ENCODE measurements around the gene KCNQ1OT1.

Gene KCNQ1OT1

DNA sequence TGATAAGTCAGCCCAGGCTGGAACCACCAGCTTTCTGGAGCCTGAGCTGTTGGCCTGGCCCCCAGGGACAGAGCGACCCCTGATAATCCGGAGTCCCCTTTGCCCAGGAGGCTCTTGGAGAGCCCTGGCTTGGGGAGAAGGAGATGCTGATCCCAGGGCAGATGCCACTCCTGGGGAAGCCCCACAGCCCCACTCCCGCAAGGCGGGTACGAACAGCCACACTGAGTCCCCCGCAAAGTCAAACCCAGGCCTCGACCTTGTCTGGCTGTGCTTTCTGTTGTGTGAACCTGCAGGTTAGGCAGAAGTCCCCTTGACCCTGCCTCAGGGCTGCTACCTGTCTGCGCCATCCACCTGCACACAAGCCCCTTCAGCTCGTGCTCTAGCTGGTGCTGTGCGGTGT, 108.0 kb downstream of the KCNQ1OT1 start:
- DNase-seq, result no peak

DNA sequence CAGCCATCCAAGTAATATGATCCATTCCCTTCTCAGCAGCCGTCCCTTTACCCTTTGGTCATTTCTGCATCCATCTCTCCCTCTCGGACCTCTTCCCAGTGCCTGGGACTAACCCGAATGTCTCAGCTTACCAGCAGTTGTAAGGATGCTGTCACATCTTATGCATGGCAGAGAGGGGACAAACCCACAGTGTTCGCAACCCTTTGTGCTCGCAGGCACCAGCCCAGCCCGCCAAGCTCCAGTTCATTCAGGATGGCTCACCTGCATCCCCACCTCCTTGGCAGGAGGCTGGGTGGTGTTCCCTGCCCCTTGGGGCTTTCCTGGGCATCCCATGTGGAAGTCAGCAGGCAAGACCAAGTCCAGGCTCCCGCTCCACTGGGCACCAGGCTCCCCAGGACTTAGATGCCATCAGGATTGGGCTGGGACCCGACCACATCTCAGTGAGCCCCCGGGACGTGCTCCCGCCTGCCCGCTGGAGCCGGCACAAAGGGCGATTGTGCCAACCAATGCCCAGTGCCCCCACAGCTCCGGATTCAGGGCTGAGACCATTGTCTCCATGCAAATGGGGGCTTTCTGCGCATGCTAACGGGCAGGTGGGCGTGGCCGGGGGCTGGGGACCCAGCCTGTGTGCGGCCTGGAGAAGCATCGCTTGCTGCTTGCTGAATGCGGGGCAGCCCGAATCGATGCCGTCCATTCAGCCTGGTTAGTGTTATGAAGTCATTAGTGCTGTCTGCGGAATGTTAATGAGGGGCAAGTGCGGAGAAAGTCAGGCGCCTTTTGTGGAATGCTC, 108.6 kb downstream of the KCNQ1OT1 start:
- DNase-seq, result no peak

DNA sequence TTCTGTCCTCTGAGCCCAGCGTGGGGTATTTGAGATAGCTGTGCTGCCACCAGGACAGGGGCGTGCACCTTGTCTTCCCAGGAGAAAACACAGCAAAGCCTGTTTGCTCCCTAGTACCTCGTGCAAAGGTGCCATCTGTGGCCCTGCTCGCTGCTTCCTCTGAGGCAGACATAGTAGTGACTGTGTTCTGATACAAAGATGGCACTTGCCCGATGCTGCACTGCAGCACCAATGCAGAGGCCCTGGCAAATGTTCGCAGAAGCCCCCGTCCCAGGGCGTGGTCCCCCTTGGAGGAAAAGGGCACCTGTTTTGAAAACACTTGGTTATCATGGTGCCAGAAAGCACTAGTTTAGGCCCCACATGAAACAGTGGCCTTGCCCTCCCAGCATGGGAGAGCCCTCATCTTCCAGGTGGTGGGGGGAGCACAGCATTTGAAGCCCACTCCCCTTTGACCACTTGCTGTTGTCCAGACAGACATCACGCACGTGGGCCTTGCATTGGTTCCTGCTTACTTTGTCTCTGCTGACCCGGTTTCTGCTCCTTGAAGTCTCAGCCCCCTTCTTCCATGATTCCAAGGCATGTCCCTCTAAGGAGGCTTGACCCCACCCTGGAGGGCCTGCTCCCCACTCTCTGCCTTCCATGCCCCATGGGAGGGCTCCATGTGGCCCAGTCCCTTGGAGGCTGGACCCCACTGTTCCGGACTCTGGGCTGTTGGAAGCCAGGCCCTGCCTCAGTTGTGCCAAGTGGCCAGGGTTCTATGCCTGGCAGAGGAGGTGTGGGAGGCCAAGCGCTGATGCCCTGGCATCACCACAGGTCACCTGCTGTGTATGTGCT, 109.4 kb downstream of the KCNQ1OT1 start:
- DNase-seq, result no peak

DNA sequence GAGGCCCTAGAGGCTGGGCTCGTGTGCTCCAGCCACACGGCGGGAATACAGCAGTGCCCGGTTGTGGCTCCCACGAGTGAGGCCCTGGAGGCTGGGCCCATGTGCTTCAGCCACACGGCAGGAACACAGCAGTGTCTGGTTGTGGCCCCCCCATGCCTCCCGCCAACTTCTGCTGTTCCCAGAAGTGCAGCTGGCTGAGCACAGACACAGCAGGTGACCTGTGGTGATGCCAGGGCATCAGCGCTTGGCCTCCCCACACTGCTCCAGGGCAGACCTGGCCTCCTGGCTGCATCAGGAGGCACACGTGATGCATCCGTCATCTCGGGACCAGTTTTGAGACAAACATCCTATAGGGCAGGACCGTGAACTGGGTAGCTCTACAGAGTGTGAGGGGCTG, 110.3 kb downstream of the KCNQ1OT1 start:
- DNase-seq, result no peak

DNA sequence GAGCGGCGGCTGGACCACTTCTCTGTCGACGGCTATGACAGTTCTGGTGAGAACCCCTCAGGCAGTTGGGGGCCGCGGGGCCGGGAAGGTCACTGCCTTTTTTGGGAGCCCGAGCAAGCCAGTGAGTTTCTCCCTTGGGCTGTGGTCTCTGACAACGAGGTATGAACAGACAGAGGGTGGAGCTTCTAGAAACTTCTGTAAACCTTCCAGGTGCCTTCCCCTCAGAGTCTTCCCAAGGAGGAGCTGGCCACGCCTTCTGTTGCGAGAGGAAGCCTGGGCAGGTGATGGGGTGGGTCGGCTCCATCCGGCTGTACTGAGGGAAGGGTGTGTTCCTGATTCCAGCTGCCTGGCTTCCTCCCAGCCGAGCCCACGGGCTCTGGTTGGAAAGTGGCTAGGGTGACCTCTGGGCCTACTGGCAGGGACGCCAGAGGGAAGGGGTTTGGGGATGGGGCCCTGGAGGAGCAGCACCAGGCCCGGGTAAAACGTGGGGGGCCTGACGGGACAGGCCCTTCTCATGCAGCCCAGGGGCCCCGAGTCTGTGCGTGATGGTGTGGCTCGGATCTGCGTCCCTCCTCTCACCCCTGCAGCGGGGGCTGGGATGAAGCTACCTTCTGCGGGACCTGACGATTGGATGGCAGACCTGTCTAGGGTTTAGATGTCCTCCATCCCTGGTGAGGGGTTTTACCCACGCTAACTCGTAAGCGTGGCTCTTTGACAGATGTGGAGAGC, 110.8 kb downstream of the KCNQ1OT1 start:
- DNase-seq, result no peak

DNA sequence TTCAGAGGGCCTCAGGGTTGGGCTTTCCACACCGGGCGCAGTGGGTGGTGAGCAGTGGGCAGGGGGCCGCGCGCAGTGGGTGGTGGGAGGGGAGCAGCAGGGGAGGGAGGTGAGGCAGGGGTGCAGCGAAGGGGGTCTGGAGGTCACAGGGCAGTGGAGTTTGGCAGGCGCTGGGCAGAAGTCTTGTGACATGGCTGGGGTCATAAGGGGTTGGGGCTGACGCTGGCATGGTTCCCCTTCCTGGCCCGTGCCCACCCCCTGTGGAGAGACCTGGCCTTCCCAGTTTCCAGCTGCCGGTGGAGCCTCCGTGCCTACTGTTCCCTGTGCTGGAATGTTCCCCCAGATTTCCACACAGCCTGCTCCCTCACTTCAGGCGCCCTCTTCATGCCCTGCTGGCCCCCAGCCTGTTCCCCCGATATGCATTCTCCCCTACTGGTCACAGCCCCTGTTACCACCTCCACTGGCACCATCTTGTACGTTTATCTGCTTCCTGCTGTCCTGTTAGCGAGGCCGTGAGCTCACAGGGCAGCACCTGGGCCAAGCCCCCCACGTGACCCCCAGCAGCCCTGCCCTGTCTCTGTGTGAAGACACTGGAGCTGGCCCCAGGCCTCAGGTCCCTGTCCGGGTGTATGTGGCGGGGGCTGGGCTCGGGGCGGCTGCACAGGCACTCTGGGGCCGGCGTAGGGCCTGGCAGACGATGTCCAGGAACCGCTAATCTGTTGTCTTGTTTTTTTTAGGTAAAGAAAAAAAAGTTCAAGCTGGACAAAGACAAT, 111.6 kb downstream of the KCNQ1OT1 start:
- DNase-seq, result no peak

DNA sequence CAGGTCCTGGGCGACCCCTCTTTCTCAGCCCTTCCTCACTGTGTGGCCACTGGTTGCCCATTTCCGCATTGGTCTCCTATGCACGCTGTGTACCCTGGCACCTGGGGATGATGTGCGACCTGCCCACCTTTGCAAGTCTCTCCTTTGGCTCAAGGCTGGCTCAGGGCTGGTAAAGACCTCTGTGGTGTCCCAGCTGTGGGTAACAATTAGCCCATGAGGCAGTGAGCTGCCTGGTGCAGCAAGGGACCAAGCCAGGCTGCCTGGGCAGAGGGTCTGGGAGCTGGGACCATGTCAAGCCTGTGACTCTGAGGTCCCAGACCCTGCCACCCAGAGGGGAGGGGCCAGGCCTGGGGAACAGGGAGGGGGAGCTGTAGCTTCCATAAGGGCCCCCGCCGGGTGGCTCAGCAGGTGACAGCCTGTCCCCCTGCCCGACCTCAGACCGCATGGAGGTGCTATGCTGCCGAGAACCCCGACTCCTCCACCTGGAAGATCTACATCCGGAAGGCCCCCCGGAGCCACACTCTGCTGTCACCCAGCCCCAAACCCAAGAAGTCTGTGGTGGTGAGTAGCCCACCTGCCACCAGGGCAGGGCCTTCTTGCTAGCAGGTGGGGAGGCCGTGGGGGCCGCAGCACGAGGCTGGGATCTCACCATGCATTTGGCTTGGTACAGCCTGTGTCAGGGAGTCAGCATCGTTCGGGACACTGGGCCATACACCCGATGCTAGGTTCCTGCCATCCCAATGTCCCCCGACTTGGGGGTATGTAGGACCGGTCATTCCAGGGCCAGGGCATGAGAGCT, 112.5 kb downstream of the KCNQ1OT1 start:
- no peak for DNase-seq

DNA sequence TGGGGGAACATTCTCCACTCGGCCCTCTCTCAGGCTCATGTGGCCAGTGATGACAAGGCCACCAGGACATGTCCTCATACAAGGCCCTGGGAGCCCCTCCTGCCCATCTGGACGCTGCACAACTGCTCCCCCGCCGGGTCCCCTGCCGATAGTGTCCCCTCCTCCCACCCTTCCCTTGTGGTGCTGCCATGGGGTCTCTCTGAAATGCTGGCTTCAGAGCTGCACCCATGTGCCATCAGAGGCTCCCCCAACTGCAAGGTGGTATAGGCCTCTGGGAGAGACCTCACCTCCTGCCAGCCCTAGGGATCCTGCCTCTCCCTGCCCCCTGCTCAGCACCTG, 113.0 kb downstream of the KCNQ1OT1 start:
- DNase-seq, result no peak

DNA sequence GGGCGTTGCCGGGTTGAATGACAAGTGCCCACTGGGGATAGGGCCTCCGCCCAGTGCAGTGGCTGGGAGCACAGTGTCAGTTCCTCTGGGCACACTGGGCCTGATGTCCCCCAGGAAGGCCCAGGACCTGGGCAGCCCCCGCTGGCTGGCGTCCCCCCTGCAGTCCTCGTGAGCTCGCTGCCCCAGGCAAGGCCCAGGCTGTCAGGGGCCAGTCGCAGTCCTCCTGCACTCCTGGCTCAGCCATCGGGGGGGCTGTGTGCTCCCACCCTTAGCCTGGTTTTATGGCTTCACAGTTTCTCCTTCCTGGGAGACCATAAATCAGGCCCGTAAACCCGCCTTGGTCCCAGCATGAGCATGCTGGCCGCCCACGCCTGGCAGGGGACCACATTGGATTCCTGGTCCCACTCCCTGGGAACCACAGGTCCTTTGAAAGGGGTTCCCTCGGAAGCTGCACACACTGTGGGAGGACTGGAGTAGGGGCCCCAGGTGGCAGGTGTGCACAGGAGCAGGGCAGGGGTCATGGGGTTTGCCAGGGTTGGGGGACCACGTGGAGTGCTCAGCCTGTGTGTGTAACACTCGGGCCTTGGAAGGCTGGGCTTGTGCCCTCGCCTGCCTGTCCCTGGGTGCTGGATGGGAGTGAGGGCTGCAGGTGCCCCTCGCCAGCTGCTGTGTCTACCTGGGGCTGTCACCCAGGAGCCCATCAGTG, 113.6 kb downstream of the KCNQ1OT1 start:
- no peak for DNase-seq

DNA sequence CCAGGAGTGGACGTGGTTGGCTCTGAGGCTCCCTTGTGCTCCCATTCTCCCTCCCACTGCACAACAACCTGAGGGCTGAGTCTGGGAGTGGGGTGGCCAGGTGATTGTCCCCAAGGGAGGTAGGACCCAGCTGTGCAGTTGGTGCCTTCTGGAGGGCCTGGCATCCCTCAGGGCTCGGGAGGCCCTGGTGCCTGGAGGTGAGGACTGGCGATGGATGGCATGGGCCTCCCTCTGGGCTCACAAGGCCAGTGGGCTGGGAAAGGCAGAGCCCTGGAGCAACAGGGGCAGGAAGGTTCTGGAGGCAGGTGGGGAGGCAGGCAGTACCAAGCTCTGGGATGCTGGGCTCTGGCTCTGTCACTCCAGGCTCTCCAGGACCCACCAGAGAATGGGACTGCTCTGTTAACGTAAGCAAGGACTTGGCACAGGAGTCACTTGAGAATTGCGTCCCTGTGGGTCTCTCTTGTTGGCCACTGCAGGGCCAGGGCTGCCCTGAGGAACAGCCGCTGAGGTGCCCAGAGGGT, 114.2 kb downstream of the KCNQ1OT1 start:
- DNase-seq, result no peak

DNA sequence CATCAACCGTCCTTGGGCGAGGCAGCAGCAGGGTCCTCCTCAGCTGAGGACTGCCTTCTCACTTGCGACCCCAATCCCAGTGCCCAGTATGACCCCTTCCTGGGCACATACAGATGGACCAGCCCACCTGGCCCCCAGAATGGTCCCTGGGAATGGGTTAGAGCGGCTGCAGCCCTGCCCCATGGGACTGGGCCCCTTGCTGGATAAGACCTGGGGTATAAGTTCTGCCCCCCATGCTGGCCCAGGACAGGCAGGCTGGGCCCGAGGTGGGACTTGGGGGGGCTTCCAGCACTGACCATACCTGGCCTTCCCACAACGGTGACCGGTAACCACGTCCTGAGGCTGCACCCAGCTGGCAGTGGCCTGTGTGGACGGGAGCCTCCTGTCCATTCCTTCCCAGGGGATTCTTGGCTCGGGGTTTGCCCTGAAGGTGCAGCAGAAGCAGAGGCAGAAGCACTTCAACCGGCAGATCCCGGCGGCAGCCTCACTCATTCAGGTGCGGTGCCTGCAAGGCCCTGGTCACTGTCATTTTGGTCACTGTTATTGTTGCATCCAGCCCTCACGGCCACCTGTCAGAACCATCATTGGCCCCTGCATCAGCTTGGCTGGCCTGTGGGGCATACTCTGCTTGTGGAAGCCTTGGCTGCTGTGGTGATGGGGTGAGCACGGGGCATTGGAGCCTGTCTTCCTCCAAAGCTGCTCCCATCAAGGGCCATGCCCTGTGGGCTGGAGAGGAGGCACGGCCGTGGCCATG, 114.8 kb downstream of the KCNQ1OT1 start:
- no peak for DNase-seq

DNA sequence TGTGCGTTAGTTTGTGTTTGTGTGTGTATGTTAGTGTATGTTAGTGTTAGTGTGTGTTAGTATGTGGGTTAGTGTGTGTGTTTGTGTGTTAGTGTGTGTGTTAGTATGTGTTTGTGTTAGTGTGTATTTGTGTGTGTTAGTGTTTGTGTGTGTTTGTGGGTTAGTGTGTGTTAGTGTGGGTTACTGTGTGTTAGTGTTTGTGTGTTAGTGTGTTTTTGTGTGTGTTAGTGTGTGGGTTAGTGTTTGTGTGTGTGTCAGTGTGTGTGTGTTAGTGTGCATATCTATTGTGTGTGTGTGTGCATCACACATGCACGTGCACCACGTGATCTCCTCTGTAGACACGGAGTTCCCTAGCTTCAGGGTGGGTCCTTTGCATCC, 115.4 kb downstream of the KCNQ1OT1 start:
- DNase-seq, result no peak

DNA sequence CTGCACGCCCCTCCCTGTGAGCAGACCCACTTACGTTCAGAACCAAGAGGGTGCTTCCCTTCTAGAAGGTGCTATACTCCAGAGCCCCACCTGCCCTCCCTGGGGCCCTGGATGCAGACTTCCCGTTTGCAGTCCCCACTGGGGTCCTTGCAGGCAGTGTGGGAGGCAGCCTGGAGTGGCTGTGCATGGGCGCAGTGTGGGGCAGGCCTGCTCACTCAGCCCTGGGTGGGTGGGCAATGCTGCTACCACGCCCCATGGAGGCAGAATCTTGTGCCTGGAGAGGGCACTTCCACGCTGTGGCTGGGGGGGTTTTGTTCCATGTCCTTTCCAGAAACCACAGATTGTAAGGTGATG, 116.2 kb downstream of the KCNQ1OT1 start:
- no peak for DNase-seq

DNA sequence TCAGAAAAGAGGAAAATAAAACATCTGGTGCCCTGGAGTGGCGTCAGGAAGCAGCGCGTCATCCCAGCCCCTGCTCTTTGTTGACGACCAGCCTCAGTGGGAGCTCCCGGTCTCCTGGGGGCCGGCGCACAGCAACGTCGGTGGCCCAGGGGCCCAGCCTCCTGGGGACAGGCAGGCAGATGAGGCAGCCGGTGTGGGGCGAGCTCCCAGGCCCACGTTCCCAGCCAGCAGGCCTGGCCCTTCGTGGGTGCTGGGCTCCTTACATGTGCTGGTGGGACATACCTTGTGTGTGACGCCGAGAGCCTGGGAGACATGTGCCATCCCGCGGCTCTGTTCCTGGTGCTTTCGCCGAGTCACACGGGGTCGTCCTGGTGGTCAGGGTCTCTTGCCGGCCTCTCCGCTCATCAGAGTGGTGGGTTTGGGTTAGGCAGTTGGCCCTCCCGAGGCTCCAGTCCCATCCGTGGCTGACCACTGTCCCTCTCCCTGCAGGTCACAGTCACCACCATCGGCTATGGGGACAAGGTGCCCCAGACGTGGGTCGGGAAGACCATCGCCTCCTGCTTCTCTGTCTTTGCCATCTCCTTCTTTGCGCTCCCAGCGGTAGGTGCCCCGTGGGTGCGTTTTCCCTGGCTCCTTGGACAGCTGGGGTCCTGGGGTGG, 116.7 kb downstream of the KCNQ1OT1 start:
- DNase-seq, result no peak

DNA sequence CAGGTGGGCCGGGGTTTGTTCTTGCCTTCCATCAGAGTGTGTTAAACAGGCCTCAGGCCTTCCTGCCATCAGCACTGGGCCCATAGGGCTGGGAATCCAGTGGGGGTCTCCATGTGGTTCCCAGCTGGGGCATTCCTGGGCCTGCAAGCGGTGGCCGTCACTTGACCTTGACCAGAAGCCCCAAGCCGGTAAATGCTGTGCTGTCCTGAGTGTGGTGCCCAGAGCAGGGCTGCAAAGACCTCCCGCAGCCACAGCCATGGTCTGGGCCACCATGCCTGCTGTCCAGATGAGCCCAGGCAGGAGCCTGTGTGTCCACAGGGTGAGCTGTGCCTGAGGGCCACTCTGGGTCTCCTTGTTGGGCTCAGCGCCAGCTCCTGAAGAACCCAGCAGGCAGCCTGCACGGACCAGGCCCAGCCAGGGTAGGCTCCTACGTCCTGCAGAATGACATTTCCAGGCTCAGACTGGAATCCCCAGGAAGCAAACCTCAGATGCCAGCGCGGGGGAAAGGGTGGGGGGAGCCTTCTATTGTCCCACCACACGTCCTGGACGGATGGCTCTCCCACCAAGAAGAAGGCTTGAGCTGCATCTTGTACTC, 117.3 kb downstream of the KCNQ1OT1 start:
- no peak for DNase-seq

DNA sequence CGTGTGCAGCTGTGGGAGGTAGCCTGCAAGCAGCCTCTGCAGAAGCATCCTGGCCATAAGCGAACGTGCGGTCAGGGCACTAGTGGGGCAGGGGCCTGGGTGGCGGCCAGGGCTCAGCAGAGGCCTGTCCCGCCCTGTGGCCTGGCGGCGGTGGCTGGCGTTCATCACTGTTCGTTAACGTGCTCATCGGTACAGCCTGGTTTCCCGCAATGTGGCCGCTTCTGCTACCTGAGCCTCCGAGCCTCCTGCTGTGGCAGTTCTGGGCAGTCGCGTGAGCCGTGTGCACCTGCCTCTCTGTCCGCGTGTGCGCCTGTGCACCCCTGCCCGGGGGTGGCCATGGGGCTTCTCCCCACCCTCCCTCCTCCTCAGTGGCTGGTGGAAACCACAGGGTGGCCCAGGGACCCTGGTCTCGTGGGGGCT, 117.9 kb downstream of the KCNQ1OT1 start:
- DNase-seq, result no peak

DNA sequence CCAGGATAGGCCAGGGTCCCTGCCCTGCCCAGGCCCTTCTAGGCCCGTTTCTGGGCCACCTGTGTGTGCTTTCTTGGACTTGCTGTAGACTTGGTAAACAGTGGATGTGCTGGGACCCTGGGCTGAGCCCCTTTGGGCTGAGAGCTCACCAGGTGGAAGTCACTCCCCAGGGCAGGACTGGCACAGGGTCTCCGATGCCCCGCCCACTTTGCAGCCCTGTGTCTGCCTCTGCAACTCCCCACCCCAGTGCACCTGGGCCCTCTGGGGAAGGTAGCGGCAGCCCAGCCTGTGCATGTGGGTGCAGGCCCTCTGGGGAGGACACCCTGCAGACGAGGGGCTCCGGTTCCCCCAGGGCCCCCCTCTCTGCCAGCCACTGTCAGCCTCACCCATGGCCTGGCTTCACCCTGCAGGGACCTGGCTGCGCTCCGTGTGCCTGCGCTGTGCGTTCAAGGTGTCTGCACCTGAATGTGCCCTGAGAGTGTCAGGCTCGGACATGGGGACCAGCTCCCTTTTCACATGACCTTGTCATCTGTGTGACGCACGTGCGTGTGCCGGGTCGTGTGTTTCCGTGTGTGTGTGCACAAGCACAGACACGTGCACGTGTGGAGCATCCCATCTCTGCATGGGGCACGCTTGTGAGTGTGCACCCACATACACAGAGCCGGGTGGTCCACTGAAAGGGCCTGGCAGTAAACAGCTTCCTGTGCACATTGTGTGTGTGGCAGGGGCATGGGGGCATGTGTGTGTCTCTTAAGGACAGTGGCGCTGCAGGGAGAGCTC, 118.5 kb downstream of the KCNQ1OT1 start:
- no peak for DNase-seq

DNA sequence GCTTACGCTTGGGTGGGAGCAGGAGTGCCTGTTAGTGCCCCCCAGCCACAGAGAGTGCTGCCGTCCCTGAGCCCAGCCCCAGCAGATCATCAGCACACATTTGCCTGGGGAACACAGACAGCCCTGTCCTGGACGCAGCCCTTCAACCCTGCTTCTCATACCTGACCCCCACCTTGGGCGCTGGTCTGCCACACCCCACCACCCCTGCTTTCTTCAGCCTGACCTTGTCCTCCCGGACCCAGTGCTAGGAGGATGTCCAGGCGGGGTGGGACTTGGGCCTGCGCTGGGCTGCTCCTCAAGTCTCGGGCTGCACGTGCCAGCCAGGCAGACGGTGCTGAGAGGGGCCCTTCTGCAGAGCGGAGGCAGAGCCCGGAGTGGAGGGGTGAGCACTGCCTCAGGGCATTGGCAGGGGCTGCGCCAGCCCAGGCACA, 119.2 kb downstream of the KCNQ1OT1 start:
- DNase-seq, result no peak

DNA sequence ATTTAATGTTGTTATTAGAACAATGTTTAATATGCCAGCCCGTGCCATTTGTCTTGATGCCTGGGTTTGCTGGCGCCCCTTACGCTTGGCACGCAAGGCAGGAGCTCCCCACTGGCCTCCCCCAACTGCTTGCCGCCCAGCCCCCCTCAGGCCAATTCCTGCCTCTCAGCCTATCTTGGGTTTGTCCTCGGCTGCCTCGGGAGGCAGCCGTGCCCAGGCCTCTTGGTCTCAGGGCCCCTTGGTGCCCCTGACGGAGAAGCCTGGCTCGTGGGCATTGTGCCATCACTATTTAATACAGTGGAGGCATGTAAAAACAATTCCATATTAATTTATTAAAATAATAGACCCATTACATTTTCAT, 119.8 kb downstream of the KCNQ1OT1 start:
- DNase-seq, result no peak

Data from NCI-H526 (cell line).